ENCODE measurements around the gene LMNB1. TPM values are rescaled to one million over a fixed set of nuclear protein-coding genes. Genes with fewer than 3 reads are reported as not detected.

Gene LMNB1
- total RNA-seq, 3 donors from 2014 or later (not counting 1 experiment from before 2014, with no cell fraction given), result 31.2 to 57.8 (median 37.3) TPM

DNA sequence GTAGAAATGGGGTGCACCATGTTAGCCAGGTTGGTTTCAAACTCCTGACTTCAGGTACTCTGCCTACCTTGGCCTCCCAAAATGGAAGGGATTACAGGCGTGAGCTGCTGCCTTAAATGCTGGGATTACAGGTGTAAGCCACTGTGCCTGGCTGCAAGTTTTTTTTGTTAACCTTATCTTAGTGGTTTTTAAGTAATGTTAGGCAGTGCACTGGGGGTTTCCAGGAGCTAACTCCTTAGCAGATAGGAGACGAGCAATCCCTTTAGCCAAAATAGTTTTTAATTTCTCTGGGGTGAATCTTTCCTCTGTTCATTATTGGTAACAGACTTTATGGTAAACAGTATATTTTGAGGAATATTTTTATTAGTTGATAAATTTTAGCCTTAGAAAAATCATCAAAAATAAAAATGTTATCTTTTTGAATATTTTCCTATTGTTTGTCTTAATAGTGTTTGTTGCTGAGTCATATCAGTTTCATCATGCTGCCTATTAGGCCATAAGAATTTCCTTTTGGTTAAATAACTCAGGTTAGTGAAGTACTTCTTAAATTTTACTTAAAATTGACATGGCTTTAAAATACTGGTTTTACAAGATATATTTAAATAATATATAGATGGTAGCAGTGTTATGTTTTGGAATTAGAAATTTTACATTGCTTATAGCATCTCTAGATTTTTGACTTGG lies 37.9 kb downstream of the LMNB1 start:
- DNase-seq (no peak), ATAC-seq (no peak)
- no peaks in the 10 kb centered on the region for H3K27me3 Mint-ChIP-seq (ENCODE audit: low read depth in 2 of 2)
- H3K9me3 ChIP-seq (ENCODE audit: control insufficient read depth, insufficient read depth, low read length), result no peaks in the 10 kb centered on the region
- H3K4me1 Mint-ChIP-seq, result peaks cover 39 to 49% of the 10 kb centered on the region in 2 donors
- H3K4me1 ChIP-seq (ENCODE audit: control insufficient read depth, insufficient read depth, low read length), result peaks cover 15% of the 10 kb centered on the region
- H3K36me3 Mint-ChIP-seq, result no peaks in the 10 kb centered on the region
- no peak for TF ChIP-seq CTCF (IDR thresholded peaks at IDR 0.05)
- no peaks in the 10 kb centered on the region for H3K9me3 Mint-ChIP-seq
- no peaks in the 10 kb centered on the region for H3K27me3 ChIP-seq (ENCODE audit: control insufficient read depth, insufficient read depth, low read length)
- 90% methylated on average over 2 of the region's 2 CpGs for WGBS (ENCODE audit: insufficient coverage)
- H3K27ac ChIP-seq (ENCODE audit: low read length), result no peak overlapping the region
- intact Hi-C loops (cut with micrococcal nuclease), result loop anchor here (10.0 kb wide), 1 partner anchor 1270 kb away; the partner anchor contains the start of gene SLC12A2
- H3K4me3 Mint-ChIP-seq, result no peak overlapping the region
- H3K36me3 ChIP-seq (ENCODE audit: control insufficient read depth, insufficient read depth, low read length), result peaks cover 9% of the 10 kb centered on the region
- no peak overlapping the region for H3K4me3 ChIP-seq (ENCODE audit: low read length)
- peak overlapping the region; percentile 95 to 98 for H3K27ac Mint-ChIP-seq

- Mint-ChIP-seq H3K36me3 (no peaks in the 10 kb centered on the region), H3K4me3 (peak overlapping the region; percentile 76), H3K4me1 (peaks cover 26 to 31% of the 10 kb centered on the region in 2 donors), H3K27me3 (ENCODE audit: low read depth in 2 of 2) (no peaks in the 10 kb centered on the region), H3K27ac (peak overlapping the region; percentile 91 to 98), H3K9me3 (no peaks in the 10 kb centered on the region)
- peaks cover 9% of the 10 kb centered on the region for H3K4me1 ChIP-seq (ENCODE audit: control insufficient read depth, insufficient read depth, low read length)
- ATAC-seq (peak; percentile 61 to 81 (median 78)), DNase-seq (peak; percentile 38 to 49)
- H3K4me3 ChIP-seq (ENCODE audit: low read length), result no peak overlapping the region
- peaks cover 18% of the 10 kb centered on the region for H3K36me3 ChIP-seq (ENCODE audit: control insufficient read depth, insufficient read depth, low read length)
- no peak overlapping the region for H3K27ac ChIP-seq (ENCODE audit: low read length)
- TF ChIP-seq CTCF (IDR thresholded peaks at IDR 0.05), result no peak
- no peaks in the 10 kb centered on the region for H3K27me3 ChIP-seq (ENCODE audit: control insufficient read depth, insufficient read depth, low read length)
- WGBS (ENCODE audit: insufficient coverage), result 80% methylated on average over 7 of the region's 8 CpGs
- intact Hi-C loops (cut with micrococcal nuclease), result loop anchor here (1.0 to 10.0 kb wide), 3 partner anchors 156 to 1268 kb away; partner anchors contain the start of genes MARCHF3 and SLC12A2
- H3K9me3 ChIP-seq (ENCODE audit: control insufficient read depth, insufficient read depth, low read length), result no peaks in the 10 kb centered on the region
Measured at GRCh38 chr5:126816649-126817048, 39.7 kb downstream of the LMNB1 start.

DNA sequence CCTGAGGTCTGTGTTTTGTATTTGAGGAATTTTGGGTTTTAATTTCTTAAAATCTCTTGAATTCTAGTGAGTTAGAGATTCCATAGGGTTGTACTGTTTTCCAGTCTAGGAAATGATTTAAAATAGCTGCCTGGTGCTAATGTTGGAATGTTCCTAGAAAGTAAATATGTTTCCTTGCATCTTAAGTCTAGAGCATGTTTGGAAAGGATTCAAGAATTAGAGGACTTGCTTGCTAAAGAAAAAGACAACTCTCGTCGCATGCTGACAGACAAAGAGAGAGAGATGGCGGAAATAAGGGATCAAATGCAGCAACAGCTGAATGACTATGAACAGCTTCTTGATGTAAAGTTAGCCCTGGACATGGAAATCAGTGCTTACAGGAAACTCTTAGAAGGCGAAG lies 41.8 kb downstream of the LMNB1 start:
- Histone ChIP-seq H3K36me3 (ENCODE audit: control insufficient read depth, insufficient read depth, low read length) (peaks cover 23% of the 10 kb centered on the region), H3K4me1 (ENCODE audit: control insufficient read depth, insufficient read depth, low read length) (no peaks in the 10 kb centered on the region), H3K27me3 (ENCODE audit: control insufficient read depth, insufficient read depth, low read length) (no peaks in the 10 kb centered on the region), H3K27ac (ENCODE audit: low read length) (no peak overlapping the region), H3K4me3 (ENCODE audit: low read length) (no peak overlapping the region), H3K9me3 (ENCODE audit: control insufficient read depth, insufficient read depth, low read length) (no peaks in the 10 kb centered on the region)
- Mint-ChIP-seq H3K36me3 (no peaks in the 10 kb centered on the region), H3K27ac (no peak overlapping the region), H3K4me1 (peaks cover 18 to 23% of the 10 kb centered on the region in 2 donors), H3K27me3 (ENCODE audit: low read depth in 2 of 2) (no peaks in the 10 kb centered on the region), H3K9me3 (no peaks in the 10 kb centered on the region), H3K4me3 (no peak overlapping the region)
- DNase-seq (no peak), ATAC-seq (no peak)
- 99% methylated on average over 4 of the region's 4 CpGs for WGBS (ENCODE audit: insufficient coverage)
- no peak for TF ChIP-seq CTCF (IDR thresholded peaks at IDR 0.05)
- intact Hi-C loops (cut with micrococcal nuclease), result loop anchor here (10.0 kb wide), 1 partner anchor 1266 kb away; the partner anchor contains the start of gene SLC12A2

Data from natural killer cell (primary cell).